GM18526 (cell line): ENCODE measurements around the gene PRR33.

Experiments used
- POLR2A ChIP-seq: IDR thresholded peaks from 3 replicates; pipeline ENCODE4 v1.6.1; 2011; ENCODE audit not compliant: insufficient read length; ENCODE audit errors: extremely low read depth

PRR33 gene

GRCh38 chr11:1846453-1846932 lies 45.2 kb downstream of the PRR33 start:
- no peak for TF ChIP-seq POLR2A

DNA sequence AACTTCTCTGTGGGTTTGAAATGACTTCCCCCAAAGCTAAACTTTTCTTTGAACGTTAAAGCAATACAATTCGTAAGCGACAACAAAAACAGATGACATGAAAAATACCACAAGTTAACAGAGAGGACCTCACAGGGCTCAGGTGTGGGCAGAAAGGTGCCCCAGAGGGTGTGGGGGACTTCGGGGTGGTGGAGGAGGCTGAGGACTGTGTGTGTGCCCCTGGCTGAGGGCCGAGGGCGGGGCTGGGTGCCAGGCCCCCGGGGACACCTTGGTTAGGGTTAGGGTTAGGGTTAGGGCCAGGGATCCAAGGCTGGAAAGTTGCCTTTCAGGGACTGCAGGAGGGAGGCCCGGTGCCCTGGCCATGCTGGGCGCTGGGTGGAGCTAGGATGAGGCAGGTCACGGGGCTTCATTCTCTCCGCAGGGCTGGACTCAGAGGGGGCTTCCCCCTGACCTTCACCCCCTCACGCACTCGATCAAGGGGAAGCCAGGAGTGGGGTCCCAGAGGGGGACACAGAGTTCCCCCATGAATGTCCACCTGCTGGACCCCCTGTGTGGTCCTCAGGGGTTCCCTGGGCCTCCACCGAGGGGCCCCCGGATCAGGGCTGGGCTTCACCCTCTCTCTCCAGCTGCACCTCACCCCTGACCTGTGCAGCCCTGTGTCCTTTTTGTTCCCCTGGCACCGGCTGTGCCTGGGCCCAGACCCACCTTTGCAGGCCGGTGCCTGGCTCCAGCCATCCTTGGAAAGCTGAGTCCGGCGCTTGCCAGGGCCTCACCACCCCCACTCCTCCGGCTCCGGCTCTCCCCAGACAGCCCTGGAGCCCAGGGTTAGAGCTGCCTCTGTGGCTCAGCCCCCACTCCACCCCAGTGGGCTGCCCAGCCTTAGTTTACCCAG lies 45.9 kb downstream of the PRR33 start:
- TF ChIP-seq POLR2A: no peak

- no peak for TF ChIP-seq POLR2A
These were observed 46.6 kb downstream of the PRR33 start for GRCh38 chr11:1845095-1845429.

DNA sequence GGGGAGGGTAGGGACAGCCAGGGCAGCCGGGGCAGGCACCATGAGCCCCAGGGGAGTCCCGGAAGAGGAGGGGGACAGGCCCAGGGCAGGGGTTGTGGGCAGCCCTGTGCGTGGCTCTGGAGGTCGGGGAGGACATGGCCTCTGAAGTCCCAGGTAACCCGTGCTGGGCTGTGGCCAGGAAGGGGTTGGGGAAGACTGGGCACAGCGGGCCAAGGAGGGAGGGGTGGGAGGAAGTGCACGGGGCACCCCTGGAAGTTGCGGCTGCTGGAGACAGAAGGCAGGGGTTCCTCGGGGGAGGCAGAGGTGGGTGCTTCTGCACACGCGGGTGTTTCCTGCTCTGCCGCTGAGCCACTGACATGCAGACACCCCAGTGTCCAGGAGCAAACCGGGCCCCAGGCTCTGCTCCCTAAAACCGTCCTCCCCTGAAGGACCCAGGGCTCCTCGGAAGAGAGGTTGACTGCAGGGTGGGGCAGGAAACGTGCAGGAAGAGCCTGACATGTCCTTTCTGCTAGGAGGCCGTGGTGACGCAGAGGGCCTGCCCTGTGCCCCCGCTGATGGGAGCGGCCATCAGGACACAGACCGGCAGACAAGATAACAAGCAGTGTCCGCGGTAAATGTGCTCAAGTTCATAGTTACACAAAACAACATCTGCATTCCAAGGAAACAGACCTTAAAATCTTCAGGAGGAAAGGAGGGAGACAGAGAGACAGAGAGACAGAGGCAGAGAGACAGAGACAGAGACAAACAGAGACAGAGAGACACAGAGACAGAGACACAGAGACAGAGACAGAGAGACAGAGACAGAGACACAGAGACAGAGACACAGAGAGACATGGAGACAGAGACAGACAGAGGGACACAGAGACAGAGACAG lies 47.2 kb downstream of the PRR33 start:
- no peak for TF ChIP-seq POLR2A

DNA sequence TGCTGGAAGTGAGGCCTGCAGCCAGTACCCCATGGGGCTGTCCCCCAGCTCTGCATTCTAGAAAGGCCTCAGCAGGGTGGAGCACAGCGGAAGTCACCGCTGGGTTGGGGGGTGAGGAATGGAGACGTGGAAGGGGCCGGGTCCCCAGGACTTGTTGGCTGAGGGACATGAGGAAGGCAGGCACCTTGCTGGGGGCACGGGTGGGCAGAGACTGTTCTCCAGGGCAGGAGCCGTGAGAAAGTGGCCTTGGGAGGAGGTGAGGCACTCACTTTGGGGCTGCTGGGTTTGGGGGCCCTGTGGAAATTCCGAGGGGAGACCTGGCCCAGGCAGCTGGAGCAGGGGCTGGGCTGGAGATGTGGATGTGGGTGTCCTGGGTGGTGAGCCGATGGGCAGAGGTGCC lies 47.9 kb downstream of the PRR33 start:
- TF ChIP-seq POLR2A: no peak

GRCh38 chr11:1843098-1843473 lies 48.6 kb downstream of the PRR33 start:
- no peak for TF ChIP-seq POLR2A

DNA sequence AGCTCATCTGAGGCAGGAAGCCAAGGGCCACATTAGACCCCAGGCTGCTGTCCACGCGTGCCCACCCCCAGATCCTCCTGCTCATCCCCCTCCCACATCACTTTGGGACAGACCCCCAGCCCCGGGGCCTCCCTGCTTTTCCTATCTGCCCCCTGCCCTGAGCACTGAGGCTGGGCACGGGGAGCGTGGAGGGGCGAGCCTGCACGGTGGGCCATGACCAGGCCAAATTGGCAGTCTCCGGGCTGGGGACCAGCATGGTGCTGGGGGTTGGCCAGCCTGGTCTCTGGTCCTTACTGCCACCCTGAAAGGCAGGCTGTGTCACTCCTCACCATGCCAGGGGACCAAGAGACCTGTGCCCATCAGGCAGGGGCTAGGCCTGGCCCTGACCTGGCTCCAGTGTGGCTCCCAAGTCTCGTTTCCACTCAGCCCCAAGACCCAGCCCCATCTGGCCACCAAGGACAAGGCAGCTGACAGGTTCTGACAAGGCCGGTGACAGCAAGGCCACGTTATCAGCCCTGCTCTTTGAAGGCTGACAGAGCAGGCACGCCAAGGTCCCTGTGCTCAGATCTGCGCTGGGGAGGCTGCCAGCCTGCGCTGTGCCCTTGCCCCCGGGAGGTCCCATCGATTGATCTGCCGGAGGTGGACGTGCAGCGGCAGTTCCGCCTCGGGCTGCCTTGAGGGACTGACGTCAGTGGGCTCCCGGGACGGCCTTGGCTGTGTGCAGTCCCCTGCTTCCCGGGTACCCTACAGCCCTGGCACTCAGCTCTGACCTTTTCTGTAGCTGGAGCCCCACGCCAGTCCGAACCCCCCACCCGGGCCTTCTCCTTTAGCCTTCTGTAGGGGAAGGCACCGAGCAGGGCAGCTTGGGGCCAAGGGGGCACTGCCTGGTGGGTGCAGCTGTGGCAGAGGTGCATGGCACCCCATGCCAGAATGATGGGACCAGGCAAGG lies 49.3 kb downstream of the PRR33 start:
- no peak for TF ChIP-seq POLR2A

- no peak for TF ChIP-seq POLR2A
These were observed 50.1 kb downstream of the PRR33 start for GRCh38 chr11:1841511-1842148.

DNA sequence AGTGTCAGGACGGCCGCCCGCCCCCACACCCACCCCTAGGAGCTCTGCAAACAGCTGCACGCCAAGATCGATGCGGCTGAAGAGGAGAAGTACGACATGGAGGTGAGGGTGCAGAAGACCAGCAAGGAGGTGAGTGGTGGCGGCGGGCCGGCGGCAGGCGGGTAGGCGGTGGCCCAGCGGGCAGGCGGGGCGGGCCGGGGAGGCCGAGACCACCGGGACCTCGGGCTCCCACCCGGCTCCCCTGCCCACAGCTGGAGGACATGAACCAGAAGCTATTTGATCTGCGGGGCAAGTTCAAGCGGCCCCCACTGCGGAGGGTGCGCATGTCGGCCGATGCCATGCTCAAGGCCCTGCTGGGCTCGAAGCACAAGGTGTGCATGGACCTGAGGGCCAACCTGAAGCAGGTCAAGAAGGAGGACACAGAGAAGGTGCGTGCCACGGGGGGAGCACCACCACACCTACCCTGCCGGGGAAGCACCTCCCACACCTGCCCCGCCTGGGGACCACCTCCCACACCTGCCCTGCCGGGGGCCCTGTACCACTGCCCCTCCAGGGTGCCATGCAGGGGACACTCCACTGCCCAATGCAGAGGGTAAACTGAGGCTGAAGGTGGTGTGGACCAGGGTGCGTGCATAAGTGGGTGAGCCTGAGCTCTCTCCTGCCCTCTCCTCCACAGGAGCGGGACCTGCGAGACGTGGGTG lies 50.8 kb downstream of the PRR33 start:
- no peak for TF ChIP-seq POLR2A

DNA sequence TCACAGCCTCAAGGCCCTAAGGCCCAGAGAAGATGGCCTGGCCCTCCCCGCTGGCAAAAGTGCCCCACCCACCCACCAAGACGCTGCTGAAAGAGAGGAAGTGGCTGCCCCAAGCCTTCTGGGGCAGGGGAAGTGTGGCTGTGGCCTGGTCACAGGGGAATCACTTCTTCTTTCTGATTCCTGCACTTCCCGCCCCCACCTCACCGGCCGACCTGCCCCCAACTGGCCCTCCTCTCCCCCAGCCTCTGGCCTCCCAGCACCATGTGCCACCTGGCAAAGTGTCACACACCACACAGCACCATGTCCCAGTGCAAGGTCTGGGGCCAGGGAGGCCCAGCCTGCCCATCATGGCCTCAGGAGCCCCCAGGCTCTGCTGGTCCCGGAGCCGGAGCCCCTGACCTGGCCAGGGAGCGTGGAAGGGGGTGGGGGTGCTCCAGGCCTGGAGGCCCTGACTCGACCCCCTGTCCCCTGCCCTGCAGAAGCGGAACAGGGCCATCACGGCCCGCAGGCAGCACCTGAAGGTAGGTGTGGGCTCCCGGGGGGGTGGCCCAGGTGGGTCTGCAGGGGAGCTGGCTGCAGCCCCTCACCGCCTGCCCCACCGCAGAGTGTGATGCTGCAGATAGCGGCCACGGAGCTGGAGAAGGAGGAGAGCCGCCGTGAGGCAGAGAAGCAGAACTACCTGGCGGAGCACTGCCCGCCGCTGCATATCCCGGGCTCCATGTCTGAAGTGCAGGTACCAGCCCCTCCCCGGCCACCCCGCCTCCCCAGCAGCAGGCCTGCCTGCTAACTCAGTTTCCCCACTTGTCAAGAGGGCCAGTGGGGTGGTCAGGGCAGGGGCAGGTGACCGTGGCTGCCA lies 51.5 kb downstream of the PRR33 start:
- no peak for TF ChIP-seq POLR2A

DNA sequence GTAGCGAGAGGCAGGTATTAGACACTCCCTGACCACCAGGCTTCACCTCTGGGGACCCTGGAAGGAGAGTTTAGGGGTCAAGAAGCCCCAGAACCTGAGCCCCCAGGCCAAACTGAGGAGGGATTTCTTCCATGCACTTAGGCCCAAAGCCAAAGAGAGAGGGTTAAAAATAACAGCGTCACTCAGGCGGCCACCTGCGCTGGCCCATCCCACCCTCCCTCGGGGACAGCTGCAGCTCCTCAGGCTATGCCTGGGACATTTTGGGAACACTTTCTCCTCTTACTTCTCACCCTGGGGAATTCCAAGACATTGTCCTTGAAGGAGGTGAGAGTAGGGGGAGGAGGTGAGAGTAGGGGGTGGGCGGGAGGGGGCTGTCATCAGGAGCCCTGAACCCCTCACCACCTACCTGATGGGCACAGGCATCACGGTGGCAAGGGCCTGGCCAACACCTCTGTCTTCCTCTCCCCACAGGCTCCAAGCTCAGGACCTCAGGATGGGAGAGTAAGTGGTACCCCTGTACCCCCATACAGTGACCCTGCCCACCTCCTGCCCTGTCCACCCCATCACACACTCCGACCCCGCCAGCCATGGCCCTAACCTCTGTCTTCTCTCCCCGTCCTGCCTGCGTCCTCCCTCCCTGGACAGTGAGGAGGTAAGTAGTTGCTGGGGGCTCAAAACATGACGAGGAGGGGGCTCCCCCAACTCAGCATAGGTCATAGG lies 52.3 kb downstream of the PRR33 start:
- no peak for TF ChIP-seq POLR2A

GRCh38 chr11:1838426-1839144 lies 53.1 kb downstream of the PRR33 start, which contains the start of gene TNNI2:
TNNI2 (plus strand) TSS chr11:1838981; CDS start chr11:1839697, 716 bp downstream.
- TF ChIP-seq POLR2A: no peak
